HEK293 (cell line): Measurements from ENCODE around the gene RSPH10B.

Experiments used
- GLI4 ChIP-seq: fragments of 450-650 bp; formaldehyde crosslinking; IDR thresholded peaks from 2 replicates; pipeline ENCODE4 v1.5.1; 2016; ENCODE audit warnings: missing biosample characterization, missing genetic modification characterization
- SCRT2 ChIP-seq: fragments of 450-650 bp; formaldehyde crosslinking; IDR thresholded peaks from 2 replicates; pipeline ENCODE4 v1.5.1; 2016; ENCODE audit warnings: missing biosample characterization, missing genetic modification characterization
- TSHZ1 ChIP-seq: fragments of 450-650 bp; formaldehyde crosslinking; IDR thresholded peaks from 2 replicates; pipeline ENCODE4 v1.5.1; 2016; ENCODE audit warnings: missing biosample characterization, missing genetic modification characterization, borderline replicate concordance
- YY2 ChIP-seq: fragments of 450-650 bp; formaldehyde crosslinking; IDR thresholded peaks from 2 replicates; pipeline ENCODE4 v1.5.1; 2016; ENCODE audit warnings: missing biosample characterization, missing genetic modification characterization
- ZBTB26 ChIP-seq: fragments of 450-650 bp; formaldehyde crosslinking; optimal IDR thresholded peaks from 2 replicates; pipeline ENCODE3; 2016; ENCODE audit warnings: missing biosample characterization, mild to moderate bottlenecking, missing genetic modification characterization
- ZBTB8A ChIP-seq: fragments of 450-650 bp; formaldehyde crosslinking; IDR thresholded peaks from 2 replicates; pipeline ENCODE4 v1.5.1; 2016; ENCODE audit warnings: missing biosample characterization, missing genetic modification characterization
- ZFP37 ChIP-seq: fragments of 450-650 bp; formaldehyde crosslinking; IDR thresholded peaks from 2 replicates; pipeline ENCODE4 v1.5.1; 2016; ENCODE audit warnings: missing biosample characterization, missing genetic modification characterization
- ZNF26 ChIP-seq: fragments of 450-650 bp; formaldehyde crosslinking; IDR thresholded peaks from 2 replicates; pipeline ENCODE4 v1.5.1; 2016; ENCODE audit warnings: missing biosample characterization, missing genetic modification characterization
- ZNF426 ChIP-seq: fragments of 450-650 bp; formaldehyde crosslinking; IDR thresholded peaks from 2 replicates; pipeline ENCODE4 v1.5.1; 2017; ENCODE audit warnings: missing biosample characterization, missing genetic modification characterization, mild to moderate bottlenecking, inconsistent platforms, moderate library complexity
- ZNF585B ChIP-seq: fragments of 450-650 bp; formaldehyde crosslinking; IDR thresholded peaks from 2 replicates; pipeline ENCODE4 v1.5.1; 2016; ENCODE audit warnings: missing biosample characterization, missing genetic modification characterization
- ZNF639 ChIP-seq: fragments of 450-650 bp; formaldehyde crosslinking; IDR thresholded peaks from 2 replicates; pipeline ENCODE4 v1.5.1; 2016; ENCODE audit warnings: missing biosample characterization, missing genetic modification characterization
- ZNF660 ChIP-seq: fragments of 450-650 bp; IDR thresholded peaks from 2 replicates; pipeline ENCODE4 v1.5.1; 2018; ENCODE audit warnings: missing biosample characterization, mild to moderate bottlenecking, missing genetic modification characterization
- ZNF747 ChIP-seq: fragments of 450-650 bp; formaldehyde crosslinking; IDR thresholded peaks from 2 replicates; pipeline ENCODE4 v1.5.1; 2016; ENCODE audit warnings: missing biosample characterization, missing genetic modification characterization
- ZNF777 ChIP-seq: fragments of 450-650 bp; formaldehyde crosslinking; IDR thresholded peaks from 2 replicates; pipeline ENCODE4 v1.5.1; 2017; ENCODE audit warnings: missing biosample characterization, missing genetic modification characterization, borderline replicate concordance
- ZNF791 ChIP-seq: fragments of 450-650 bp; formaldehyde crosslinking; IDR thresholded peaks from 2 replicates; pipeline ENCODE4 v1.5.1; 2016; ENCODE audit warnings: missing biosample characterization, missing genetic modification characterization
- ZNF792 ChIP-seq: fragments of 450-650 bp; formaldehyde crosslinking; IDR thresholded peaks from 2 replicates; pipeline ENCODE4 v1.5.1; 2016; ENCODE audit warnings: missing biosample characterization, missing genetic modification characterization
- ZNF830 ChIP-seq: fragments of 450-650 bp; IDR thresholded peaks from 2 replicates; pipeline ENCODE4 v1.5.0; 2018; ENCODE audit warnings: missing biosample characterization, missing genetic modification characterization, low read depth, mild to moderate bottlenecking, moderate library complexity
- ZSCAN23 ChIP-seq: fragments of 450-650 bp; formaldehyde crosslinking; IDR thresholded peaks from 2 replicates; pipeline ENCODE4 v1.5.1; 2016; ENCODE audit warnings: missing biosample characterization, missing genetic modification characterization
- ZSCAN30 ChIP-seq: fragments of 450-650 bp; IDR thresholded peaks from 2 replicates; pipeline ENCODE4 v1.5.1; 2018; ENCODE audit warnings: missing biosample characterization, mild to moderate bottlenecking, missing genetic modification characterization, moderate library complexity
- TF ChIP-seq, protein P1 (sequence below): fragments of 450-650 bp; formaldehyde crosslinking; IDR thresholded peaks from 2 replicates; pipeline ENCODE4 v1.5.1; 2017; ENCODE audit warnings: missing biosample characterization, missing genetic modification characterization
- TF ChIP-seq, protein P2 (sequence below): fragments of 450-650 bp; formaldehyde crosslinking; IDR thresholded peaks from 2 replicates; pipeline ENCODE4 v1.5.1; 2016; ENCODE audit warnings: missing biosample characterization, missing genetic modification characterization, low read depth
- TF ChIP-seq, protein P3 (sequence below): fragments of 450-650 bp; formaldehyde crosslinking; IDR thresholded peaks from 2 replicates; pipeline ENCODE4 v1.5.1; 2016; ENCODE audit warnings: missing biosample characterization, missing genetic modification characterization
- TF ChIP-seq, protein P4 (sequence below): fragments of 450-650 bp; formaldehyde crosslinking; IDR thresholded peaks from 2 replicates; pipeline ENCODE4 v1.5.1; 2017; ENCODE audit warnings: missing biosample characterization, missing genetic modification characterization

RSPH10B gene

DNA sequence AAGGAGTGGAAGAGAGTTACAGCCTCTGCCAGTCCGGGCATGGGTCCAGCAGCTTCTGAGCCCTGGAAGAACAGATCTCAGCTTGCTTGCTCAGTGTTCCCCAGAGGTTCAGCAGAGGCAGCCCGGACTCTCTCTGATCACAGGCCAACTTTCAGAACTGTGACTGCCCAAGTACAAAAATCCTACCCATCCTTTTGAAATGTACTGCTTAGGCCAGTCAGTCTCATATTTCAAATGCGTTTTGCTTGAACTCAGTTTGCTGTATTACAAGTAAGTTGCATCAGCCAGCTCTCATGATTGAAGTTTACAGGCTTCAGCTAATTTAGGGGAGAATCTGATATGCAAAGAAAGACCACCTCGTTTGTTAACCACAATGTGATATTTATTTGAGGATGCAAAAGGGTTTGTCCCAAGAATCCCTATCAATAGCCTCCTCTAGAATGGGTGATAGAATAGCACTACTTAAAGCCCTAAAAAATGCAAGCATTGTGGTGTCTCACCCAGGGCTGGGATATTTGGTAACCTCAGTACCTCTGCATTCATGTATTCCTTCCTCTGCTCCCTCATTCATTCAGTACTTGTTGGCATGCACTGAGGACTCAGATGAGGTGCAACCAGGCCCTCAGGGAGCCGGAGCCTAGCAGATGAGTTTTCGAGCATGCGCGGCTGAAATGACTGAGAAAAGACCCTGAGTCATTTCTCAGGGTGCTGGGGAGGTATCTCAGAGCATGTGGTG is 45.6 kb upstream of the RSPH10B start (continued):
- TF ChIP-seq ZNF639 (no peak), ZFP37 (no peak), ZBTB26 (tag by site-specific recombination) (no peak), TSHZ1 (tag by site-specific recombination) (no peak), ZNF747 (no peak), ZNF791 (tag by site-specific recombination) (no peak), ZBTB8A (tag by site-specific recombination) (no peak), ZNF426 (tag by site-specific recombination) (no peak), ZSCAN23 (no peak), ZNF26 (tag by site-specific recombination) (no peak), ZSCAN30 (peak; percentile 58), YY2 (tag by site-specific recombination) (no peak), ZNF792 (tag by site-specific recombination) (no peak), ZNF660 (tag by site-specific recombination) (0 out of 2 replicates have a peak, but pooled peaks have one; percentile 44), SCRT2 (tag by site-specific recombination) (peak; percentile 63; the same call in 1 of the 2 replicates), ZNF830 (tag by site-specific recombination) (no peak), ZNF777 (no peak), ZNF585B (no peak), GLI4 (tag by site-specific recombination) (no peak)
- TF ChIP-seq, protein P1, sequence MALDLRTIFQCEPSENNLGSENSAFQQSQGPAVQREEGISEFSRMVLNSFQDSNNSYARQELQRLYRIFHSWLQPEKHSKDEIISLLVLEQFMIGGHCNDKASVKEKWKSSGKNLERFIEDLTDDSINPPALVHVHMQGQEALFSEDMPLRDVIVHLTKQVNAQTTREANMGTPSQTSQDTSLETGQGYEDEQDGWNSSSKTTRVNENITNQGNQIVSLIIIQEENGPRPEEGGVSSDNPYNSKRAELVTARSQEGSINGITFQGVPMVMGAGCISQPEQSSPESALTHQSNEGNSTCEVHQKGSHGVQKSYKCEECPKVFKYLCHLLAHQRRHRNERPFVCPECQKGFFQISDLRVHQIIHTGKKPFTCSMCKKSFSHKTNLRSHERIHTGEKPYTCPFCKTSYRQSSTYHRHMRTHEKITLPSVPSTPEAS (tag by site-specific recombination), result no peak; the same call in 1 of the 2 replicates
- TF ChIP-seq, protein P2, sequence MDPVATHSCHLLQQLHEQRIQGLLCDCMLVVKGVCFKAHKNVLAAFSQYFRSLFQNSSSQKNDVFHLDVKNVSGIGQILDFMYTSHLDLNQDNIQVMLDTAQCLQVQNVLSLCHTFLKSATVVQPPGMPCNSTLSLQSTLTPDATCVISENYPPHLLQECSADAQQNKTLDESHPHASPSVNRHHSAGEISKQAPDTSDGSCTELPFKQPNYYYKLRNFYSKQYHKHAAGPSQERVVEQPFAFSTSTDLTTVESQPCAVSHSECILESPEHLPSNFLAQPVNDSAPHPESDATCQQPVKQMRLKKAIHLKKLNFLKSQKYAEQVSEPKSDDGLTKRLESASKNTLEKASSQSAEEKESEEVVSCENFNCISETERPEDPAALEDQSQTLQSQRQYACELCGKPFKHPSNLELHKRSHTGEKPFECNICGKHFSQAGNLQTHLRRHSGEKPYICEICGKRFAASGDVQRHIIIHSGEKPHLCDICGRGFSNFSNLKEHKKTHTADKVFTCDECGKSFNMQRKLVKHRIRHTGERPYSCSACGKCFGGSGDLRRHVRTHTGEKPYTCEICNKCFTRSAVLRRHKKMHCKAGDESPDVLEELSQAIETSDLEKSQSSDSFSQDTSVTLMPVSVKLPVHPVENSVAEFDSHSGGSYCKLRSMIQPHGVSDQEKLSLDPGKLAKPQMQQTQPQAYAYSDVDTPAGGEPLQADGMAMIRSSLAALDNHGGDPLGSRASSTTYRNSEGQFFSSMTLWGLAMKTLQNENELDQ (tag by site-specific recombination), result no peak
- TF ChIP-seq, protein P3, sequence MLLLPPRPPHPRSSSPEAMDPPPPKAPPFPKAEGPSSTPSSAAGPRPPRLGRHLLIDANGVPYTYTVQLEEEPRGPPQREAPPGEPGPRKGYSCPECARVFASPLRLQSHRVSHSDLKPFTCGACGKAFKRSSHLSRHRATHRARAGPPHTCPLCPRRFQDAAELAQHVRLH (tag by site-specific recombination), result no peak
- TF ChIP-seq, protein P4, sequence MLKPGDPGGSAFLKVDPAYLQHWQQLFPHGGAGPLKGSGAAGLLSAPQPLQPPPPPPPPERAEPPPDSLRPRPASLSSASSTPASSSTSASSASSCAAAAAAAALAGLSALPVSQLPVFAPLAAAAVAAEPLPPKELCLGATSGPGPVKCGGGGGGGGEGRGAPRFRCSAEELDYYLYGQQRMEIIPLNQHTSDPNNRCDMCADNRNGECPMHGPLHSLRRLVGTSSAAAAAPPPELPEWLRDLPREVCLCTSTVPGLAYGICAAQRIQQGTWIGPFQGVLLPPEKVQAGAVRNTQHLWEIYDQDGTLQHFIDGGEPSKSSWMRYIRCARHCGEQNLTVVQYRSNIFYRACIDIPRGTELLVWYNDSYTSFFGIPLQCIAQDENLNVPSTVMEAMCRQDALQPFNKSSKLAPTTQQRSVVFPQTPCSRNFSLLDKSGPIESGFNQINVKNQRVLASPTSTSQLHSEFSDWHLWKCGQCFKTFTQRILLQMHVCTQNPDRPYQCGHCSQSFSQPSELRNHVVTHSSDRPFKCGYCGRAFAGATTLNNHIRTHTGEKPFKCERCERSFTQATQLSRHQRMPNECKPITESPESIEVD (tag by site-specific recombination), result peak; percentile 87
